Activated CD8-positive, alpha-beta memory T cell treated with anti-CD3 and anti-CD28 coated beads, Interleukin-2, amount 50 U/mL, for 24 hours (primary cell): ENCODE results near the gene MPPED2.
"Not testable (repeated sequence)": the region's sequence is repeated elsewhere in the genome, so short reads cannot be mapped to it uniquely, and the experiment has no call there.

Experiments used
- DNase-seq: peaks from one replicate; pipeline ENCODE4 v3.0.0-alpha.2; 2020; ENCODE audit errors: extremely low read depth

The MPPED2 gene

DNA sequence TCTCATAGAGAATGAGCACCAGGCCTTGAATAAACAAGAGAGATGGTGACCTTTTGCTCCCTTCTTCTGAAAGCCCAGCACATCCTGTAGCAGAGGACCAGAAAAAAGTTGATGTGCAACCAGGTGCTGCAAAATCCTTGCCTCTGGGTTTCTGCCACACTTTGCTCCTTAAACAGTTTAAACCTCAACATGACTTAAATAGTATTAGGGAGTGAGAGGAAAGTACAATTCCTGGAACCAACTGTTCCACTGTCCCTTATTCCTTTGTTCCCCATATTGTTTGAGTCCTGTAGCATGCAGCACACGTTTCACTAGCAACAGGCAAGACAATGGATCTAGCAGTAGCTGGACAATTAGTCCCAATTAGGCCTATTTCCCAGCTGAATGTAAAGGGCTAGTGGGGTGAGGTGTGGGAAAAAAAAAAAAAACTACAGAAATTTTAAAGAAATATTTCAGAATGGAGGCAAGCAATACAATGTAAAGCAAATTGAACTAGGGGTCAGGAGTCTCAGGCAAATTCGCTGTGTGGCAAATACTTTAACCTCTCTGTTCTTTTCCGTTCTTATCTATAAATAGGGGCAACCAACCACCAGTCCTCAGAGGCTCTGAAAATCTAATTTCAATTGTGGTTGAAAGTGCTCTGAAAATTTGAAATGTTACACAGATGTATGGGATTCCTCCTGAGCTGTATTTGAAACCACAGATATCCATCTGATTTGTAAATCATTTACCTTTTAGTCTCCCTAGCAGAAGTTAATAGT lies 6.6 kb downstream of the MPPED2 start:
- no peak for DNase-seq

DNA sequence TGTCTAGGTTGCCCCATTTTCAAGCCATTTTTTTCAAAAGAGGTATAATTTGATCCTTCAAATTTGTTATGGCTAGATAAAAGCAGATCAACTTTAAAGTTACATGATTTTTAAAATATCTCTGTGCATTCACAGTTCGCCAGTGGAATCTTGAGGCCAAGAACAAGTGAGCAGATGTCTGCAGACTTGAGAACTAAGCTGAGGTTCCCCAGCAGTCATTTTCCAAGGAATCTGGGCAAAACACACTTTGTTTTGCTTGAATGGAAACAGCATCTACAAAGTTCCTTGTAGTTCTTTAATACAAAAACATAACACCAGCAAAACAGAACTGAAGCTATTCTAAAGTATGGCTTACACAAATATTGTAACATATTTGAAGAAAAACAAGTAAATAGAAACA lies 7.7 kb downstream of the MPPED2 start:
- no peak for DNase-seq

DNA sequence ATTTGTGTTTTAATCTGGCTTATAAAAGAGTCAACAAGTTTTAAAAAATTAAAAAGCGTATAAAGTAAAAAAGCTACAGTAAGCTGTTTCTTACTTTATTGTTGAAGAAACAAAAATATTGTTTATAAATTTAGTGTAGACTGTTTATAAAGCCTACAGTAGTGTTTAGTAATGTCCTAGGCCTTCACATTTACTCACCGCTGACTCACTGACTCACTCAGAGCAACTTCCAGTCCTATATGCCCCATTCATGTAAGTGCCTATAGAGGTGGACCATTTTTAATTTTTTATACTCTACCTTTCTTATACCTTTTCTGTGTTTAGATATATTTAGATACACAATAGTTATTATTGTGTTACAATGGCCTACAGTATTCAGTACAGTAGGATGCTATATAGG lies 12.2 kb downstream of the MPPED2 start:
- no peak for DNase-seq

DNA sequence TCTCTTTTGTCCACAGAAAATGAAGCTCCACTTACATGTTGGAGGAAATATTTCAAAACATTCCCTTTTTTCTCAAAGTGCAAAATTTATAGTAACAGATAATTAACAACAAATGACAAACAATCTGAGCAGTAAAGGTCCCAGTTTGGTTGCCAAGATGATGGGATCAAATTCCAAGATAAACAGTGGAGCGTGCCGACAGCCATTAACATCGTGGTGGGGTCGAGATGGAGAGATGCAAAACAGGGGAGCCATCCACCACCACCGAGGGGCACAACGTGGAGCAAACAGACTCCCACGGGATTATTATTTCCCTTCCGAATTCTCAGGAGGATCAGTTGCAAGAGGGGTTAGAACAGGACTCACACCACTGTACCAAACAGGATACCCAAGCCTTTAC lies 17.2 kb downstream of the MPPED2 start:
- no peak for DNase-seq

DNA sequence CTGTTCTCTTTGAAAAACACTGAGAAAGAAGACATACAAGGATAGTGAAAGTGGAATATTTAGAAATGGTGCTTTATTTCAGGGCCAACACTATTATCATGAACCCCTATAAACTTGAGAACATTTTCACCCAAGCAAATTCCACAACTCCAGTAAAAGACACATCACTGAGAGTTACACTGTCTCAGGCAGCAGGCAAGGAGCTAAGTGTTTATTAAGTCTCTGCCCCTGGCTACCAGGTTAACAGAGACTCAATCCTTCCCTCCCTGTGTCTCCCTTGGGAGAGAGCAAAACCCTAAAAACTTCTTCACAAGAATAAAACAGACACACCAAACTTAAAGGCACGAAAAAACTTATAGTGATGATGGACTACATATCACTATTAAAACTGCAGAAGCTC lies 18.5 kb downstream of the MPPED2 start:
- no peak for DNase-seq

DNA sequence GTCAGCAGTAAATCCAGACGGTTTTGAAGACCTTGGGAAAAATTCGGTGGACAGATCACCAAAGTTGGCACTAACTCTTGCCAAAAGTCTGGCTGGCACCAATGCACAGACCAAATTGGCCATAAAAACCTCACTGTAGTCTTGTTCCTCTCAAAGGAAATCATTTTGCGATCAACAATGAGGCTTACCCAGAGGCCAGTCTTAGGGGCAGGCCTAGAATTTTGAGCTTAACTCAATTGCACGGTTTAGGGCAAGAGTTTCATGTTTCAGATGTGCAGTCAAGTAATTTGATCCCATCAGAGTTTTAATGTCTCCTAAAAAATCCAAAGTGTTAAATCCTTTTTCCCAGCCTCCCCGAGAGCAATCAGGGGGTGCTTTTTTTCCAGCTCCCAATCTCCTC lies 19.0 kb downstream of the MPPED2 start:
- no peak for DNase-seq

DNA sequence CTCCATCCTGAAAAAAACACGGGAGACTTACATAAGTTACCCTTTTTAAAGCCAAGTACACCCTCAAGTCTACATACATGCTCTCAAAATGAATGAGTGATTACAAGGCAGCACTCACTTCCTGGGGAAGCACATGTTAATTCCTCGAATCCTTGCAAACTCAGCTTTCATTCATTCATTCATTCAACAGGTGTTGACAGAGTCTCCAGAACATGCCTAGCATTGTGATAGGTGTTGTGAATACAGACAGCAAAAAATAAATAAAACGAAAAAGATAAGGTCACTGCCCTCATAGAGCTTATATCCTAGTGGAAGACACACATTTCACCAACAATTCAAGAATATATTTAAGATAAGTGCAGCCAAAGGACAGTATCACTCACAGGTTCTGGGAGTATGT lies 19.7 kb downstream of the MPPED2 start:
- no peak for DNase-seq

DNA sequence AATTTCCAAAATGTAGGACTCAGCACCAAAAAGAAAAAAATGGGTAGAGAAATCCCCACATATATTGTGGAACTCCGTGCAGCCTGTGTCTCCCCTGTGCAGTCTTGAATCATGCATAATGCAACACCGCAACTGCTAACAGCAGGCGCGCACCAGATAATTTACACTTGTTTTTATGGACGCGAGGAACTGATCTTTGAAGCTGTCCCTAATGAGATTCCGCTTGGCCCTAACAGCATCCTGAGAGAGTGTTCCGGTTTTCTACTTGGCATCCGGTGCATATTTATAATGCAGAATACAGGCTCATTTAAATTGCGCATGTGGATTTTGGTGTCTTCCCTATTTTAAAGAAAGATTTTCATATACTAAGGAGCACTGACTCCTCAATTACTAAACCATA lies 21.1 kb downstream of the MPPED2 start:
- DNase-seq: no peak

DNA sequence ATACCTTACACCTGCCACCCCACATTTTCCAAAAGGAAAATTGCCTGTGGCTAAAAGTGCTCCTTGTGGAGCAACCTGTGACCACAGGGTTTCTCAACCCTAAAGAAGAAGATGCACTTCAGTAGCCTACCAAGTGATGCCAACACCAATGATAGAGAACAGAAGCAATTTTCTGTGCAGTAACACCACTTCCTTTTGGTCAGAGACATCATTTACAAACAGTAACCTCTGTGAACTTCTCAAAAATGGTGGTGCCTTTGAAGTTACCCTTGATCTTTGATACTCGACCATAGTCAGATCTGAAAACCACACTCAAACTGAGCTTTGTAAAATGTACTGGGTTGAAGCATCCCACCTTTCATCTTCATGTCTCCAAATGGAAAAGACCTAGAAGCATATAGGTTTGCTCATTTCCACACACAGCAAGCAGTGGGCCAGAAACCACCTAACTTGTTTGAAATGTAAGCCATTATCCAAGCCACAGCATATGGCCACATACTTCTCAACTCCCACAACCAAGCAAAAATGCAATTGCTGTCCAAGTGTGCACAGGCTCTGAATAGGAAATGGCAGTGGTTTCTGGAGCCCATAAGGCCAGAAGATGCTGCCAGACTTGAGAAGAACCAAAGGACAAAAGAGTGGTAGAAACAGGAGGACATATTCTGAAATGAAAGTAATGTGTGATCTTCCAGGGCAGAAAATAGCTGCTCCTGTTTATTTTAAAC lies 24.3 kb downstream of the MPPED2 start:
- no peak for DNase-seq

DNA sequence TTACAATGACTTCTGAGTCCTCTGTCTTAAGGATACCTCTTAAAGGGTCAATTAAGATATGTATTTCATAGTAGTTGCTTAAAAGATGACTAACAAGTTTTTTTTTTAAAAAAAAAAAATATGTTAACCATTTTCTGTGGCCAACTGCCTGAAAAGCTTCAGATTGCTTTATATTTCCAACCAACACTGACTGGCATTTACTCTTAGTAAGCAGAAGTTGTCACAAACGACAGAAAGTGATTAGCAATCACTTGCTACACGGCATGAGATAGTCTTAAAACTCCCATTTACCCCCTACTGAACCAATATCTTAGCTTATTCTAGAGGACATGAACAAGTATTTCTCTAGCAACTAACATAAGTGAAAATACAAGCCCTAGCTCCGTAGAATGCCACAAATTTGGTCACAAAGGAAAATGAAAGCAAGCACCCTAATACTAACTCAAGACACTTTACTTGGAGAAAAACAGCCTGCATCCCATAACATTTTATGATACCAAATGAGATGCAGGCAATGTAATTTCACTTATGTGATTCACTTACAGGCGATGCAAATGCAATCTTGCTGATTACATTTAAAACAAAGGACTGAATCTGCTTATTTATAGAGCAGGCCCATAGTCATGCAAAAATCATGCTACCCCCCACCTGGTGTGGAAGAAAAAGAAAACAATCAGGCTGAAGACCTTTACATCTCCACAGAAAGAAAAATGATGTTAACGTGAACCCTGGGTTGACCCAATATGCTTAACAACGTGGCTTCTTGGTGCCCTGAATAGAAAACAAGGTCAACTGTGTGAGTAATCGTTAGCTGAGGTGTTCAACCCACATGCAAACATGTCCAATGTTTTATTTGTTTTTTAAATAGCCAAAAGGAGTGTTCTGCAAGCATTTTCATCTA lies 25.7 kb downstream of the MPPED2 start:
- DNase-seq: no peak

DNA sequence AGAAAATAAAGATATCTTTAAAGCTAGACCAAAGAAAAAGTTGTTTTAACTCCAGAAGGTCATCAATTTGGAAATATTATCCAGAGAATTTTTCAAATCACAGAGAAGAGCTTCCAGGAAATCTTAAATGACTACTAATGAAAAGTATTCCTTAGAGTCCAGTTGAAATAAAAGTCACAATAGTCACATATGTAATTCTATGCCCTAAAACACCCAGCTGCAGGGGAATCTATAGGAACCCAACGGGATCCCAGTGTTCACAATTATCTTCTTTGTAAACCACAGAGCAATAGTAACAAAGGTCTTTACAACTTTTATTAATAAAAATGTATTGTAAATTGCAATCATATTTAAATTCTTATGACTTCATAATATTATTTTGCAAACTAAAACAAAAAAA lies 27.1 kb downstream of the MPPED2 start:
- no peak for DNase-seq

DNA sequence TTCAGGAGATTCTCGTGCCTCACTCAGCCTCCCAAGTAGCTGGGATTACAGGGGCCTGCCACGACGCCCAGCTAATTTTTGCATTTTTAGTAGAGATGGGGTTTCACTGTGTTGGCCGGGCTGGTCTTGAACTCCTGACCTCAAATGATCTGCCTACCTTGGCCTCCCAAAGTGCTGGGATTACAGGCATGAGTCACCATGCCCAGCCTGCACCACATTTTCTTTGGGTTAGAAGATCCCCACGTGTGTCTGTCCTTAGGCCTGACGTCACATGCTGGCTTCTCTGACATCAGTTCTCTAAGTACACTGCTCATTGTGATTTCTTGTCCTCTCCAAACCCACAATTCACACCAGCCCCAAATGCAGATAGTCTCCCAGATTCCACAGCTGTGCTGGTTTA lies 31.6 kb downstream of the MPPED2 start:
- not testable (repeated sequence) for DNase-seq

DNA sequence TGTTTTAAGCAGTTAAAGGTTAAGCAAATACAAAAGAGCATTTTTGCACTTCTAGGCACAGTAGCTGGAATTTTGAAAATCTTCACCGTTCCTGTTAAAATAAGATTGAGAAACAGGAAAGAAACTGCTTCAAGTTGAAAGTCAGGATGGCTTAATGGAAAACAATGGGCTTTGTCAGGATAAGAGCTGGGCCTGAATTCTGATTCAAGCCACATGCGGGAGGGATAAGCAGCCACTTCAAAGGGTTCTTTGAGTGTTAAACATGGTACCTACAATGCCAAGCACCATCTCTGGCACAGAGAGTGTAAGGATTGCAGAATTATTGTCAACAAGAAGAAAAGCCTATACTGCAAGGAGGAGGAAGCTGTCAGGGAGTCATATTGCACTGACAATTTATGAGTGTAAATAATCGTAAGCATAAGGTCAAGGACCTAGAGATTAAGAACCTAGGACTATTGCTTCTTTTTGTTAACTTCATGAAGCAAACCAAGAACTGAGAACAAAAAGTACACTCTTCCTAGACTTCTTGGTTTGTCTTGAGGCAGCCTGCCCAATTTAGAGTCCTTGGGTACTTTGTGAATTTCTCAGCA lies 32.5 kb downstream of the MPPED2 start:
- DNase-seq: no peak

DNA sequence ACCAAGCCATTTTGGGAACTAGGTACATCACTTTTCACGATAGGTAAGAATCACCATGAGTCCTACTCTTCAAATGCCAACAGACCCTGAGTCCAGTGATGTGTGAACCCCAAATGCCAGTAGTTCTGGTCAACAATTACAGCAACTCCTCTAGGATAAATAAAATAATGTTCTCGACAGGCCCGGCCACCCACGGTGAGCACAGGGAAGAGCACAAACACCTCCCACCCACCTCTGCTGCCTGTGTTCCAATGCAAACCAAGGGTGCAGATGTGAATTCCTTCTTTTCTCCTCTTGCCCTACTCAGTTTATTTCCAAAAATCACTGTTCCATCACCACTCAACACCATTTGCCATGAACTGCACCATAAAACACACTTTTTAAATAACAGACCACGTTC lies 33.3 kb downstream of the MPPED2 start:
- no peak for DNase-seq

DNA sequence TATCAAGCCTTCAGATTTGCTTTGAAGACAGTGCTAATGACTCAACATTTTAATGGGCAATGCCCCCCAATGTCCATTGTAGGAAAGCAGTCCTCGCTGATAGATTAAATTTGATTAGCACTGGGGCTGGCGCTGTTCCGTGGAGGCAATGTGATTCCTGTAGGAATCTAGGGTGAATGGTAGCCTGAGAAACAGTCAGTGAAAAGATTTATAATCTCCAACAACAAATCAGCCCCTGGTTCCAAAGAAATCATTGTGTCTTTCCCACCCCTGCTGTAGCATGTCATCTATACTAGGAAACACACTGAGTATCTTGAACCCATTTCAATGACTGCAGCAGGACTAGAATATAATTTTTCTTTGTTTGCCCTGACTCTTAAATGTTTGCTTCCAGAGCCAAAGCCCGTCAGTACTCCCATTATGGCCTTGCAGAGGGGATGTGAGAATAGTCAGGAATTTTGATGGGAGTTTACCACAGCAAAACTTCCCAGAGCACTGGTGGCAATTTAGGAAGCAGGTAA lies 36.1 kb downstream of the MPPED2 start:
- no peak for DNase-seq

DNA sequence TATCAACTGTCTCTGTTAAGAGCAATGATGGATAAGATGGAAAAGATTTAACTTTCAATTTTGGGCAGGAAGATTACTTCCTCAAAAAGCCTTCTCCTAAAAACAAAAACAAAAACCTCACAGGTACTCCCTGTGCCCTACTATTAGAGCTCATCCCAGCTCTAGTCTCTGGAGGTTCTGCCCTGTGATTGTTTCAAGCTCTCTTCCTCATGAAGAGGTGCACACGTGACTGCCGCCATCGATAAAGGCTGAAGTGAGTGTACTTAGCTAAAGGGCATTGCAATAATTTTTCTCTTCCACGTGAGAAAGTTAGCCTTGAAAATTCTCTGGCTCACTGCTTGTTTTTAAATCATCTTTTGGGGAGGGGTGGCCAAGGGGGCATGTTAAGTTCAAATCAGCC lies 36.6 kb downstream of the MPPED2 start:
- DNase-seq: no peak

DNA sequence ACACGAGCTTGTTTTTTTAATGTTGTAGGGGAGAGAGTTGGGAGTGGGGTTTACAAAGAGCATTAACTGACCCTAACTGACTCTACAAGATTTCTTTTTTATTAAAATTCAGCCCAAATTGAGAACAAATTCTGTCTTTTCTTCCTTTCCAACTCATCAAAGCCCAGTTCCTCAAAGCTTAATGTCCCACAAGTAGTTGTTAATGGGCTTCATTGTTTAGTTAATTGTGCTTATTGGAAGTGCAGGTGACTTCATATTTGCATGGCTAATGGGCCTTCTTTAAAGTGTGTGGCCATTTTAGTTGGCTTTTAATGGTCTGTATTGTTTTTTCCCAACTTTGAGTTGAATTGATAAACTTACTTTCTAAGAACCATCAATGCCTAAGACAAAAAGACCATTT lies 39.8 kb downstream of the MPPED2 start:
- no peak for DNase-seq

DNA sequence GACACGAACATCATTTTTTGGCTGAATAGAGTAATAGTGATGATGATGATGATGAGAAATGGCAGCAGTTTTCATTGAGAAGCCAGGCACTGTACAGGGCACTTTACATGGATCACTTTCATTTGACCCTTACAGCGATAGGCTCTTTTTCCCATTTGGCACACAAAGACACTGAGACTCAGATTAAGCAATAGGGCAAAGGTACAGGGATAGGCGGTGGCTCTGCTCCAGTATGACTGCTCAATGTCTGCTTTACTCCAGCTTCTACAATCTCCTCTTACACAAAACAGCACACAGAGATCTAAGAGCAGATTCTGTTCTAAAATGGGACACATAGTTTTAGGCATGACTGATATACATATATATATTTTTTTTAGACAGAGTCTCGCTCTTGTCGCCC lies 40.6 kb downstream of the MPPED2 start:
- DNase-seq: no peak

DNA sequence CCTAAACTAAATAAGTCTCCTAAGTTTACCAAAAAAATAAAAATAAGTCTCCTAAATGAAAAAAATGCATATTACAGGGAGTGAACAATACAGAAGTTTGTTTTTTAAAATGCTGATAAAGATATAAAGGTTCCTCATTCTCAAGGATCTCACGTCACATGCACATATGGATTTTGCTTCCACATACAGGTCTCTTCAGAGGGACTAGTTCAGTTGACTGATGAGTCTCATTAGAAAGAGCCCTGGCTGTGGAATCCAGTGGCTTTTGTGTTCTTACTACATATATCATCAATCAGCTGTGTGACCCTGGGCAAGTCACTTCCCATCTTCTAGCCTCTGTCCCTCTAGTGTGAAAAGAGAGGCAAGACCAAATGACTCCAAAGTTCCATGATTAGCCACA lies 43.1 kb downstream of the MPPED2 start:
- no peak for DNase-seq

DNA sequence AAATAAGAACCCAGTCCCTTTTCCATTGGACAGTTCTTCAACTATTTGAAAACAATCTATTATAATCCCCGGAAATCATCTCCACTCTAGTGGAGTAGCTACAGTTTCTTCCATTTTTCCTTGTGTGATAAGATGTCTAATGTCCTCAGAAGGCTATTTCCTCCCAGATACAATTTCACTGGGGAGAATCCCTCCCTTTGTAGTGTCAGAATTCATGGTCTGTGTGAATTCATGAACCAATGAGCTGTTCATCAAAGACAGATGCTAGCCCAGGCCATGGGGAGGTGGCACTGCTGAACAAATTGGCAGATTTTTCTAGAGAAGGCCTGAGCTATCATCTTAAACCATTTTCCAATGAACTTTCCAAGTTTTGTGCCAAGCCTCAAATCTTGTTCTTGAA lies 45.4 kb downstream of the MPPED2 start:
- no peak for DNase-seq

DNA sequence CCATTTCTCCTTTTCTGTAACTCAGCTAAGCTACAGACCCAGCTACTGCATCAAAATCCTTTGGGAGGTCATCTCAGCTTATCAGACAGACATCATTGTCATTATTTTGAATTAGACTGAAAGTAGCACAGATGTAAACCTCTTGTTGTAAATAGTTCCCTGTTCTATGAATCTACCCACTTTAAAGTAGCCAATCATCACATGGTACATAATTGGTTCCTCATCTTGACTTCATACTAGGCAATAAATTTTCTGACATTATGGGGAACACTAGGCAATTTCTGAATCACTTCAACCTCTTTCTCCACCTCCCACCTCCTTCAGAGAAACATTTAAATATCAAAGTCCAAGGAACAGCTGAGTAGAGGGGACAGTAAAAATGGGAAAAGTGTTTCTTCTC lies 47.9 kb downstream of the MPPED2 start:
- no peak for DNase-seq

DNA sequence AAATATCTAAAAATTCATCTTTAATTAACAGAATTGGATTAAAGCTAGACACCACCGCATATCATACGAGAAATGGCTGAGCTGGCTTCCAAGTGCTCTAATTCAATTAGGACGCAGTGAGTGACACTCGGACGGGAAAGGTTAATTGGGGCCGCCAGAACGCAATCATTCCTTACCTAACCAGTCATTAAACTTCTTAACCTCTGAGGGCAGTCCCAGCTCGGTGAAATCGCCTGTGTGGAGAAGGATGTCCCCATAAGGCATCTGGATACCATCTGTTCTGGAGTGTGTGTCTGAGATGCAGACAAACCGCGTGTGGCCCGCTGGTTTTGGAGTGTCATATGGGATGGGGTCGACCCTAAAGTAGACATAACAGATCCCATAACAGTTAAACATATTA lies 50.3 kb downstream of the MPPED2 start:
- no peak for DNase-seq
